GM12872 (cell line): Measurements from ENCODE around the gene GCSAML.

Experiments
- TF ChIP-seq, protein P1 (sequence below): IDR thresholded peaks from 3 replicates; pipeline ENCODE4 v1.5.1; 2011; ENCODE audit warnings: low read depth, mild to moderate bottlenecking, low read length, moderate library complexity; ENCODE audit not compliant: insufficient read depth

GCSAML gene

DNA sequence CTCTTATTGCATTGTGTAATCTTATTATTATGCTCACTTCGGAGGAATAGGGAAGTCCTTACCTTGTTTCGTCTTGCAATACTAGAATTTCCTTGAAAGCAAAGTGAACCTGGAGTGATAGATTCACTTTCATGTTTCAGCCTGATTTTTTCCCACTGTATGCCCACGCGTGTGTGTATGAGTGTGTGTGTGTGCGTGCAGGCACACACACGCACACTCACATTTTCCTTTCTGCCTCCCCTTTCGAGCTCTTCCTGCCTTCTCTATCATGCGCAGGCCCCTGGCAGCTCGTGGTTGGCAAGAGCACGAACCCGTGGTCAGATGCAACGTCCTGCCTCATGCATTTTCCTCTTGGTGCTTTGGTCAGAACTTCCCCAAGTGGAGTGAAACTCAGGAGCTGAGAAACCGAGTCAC is at the start of gene GCSAML:
GCSAML (plus strand) TSS at position 366 of the 414 bp plus-strand sequence. CDS start 58 bp downstream, outside the sequence.
- TF ChIP-seq, protein P1, sequence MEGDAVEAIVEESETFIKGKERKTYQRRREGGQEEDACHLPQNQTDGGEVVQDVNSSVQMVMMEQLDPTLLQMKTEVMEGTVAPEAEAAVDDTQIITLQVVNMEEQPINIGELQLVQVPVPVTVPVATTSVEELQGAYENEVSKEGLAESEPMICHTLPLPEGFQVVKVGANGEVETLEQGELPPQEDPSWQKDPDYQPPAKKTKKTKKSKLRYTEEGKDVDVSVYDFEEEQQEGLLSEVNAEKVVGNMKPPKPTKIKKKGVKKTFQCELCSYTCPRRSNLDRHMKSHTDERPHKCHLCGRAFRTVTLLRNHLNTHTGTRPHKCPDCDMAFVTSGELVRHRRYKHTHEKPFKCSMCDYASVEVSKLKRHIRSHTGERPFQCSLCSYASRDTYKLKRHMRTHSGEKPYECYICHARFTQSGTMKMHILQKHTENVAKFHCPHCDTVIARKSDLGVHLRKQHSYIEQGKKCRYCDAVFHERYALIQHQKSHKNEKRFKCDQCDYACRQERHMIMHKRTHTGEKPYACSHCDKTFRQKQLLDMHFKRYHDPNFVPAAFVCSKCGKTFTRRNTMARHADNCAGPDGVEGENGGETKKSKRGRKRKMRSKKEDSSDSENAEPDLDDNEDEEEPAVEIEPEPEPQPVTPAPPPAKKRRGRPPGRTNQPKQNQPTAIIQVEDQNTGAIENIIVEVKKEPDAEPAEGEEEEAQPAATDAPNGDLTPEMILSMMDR: no peak

DNA sequence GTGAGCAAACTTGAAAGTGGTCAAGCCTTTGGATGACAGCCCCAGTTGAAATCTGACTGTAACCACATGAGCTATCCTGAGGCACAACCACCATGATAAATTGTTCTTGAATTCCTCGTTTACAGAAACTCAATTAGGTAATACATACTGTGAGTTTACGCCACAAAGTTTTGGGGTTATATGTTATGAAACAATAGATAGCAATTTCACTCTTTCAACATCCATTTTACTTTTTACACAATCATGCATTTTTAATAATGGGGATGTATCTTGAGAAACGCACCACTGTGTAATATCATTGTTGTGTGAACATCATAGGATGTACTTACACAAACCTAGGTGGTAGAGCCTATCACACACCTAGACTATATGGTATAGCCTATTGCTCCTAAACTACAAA is 48.1 kb upstream of the GCSAML start:
- TF ChIP-seq, protein P1: no peak

DNA sequence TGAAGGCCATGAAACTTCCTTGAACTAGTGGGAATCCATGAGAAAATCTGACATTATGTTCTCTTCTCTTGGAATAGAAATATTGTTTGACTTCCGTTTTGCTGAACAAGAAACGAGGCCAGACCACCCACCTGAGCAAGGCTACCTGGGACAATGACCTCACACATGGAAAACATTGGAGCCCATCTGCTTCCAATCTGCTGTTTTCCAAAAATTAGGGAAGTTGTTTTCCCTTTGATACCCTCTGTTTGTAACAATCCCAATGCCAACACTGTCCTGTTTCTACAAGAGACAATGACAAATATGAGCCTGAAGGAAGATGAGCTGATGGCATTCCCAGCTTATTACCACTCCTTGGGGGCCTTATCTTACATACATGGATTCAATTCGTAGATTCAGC is 42.1 kb upstream of the GCSAML start:
- TF ChIP-seq, protein P1: no peak

DNA sequence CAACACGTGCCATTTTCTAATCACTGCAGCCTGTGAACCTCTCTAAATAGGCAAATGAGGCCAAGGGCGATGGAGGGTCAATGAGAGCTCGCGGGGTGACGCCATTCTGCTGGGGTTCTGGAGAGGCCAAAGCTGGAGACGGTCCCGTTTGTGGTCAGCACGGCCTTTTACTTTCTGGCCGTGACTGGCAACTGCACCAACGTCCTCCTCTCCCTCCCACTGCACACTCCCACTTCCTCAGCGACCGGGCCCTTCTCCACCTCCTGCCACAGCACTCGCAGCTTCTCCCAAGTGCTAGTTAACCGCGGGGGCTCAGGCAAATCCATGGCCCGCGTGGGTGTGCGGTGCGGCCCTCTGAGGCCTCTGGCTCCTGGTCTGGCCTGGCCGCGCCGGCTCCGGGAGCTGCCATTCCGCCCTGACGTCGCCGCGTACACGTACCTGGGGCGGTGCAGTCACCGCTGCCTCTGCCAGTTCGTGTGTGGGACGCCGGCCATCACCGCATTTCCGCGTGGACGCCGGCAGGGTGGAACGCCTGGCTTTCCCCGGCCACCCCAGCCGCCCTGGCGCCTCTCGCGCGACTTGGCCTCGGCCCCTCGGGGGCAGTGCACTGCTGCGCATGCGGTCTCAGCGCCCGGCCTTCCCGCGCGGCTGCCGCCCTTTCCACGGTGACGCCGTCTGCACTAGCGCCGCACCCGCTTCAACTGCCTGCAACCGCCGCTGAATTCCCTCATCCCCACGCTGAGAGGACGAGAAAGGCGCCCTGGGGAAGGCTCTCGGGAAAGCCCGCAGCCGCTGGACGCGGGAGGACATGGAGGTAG is 30.9 kb upstream of the GCSAML start:
- TF ChIP-seq, protein P1: no peak

DNA sequence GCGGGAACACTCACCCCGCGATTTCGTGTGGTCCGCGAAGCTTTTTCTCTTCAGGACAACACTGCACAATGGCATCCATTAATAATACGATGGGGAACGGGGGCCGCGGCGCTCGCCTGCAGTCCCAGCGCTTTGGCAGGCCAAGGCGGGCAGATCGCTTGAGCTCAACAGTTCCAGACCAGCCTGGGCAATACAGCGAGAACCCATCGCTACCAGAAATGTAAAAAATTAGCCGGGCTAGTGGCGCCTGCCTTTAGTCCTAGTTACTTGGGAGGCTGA is 30.4 kb upstream of the GCSAML start:
- TF ChIP-seq, protein P1: no peak

DNA sequence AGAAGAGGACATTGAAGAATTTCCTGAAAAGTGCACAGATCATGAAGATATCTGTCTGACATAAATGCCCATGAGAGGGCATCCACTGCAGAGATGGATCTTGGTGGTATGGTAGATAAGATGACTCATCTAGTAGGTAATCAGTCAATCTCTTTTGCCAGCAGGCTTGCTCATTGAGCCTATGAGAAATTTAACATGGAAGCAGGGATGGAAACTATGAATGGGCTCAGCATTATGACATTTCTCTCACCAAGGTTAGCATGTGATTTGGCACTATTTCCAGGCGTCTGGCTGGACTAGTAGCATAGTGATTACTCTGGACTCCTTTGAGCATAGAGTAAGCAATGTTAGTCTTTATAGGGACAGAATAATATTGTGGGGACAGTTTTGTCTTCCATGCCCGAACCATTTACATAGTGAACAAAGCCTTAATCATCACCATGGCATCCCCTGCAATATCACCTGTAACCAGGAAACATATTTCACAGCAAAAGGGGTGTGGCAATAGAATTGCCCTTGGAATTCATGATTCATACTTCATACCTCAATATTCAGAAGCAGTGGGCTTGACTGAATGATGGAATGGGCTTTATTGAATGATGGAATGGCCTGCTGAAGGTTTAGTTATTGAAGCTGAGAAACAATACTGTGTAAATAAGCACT is 20.0 kb upstream of the GCSAML start:
- TF ChIP-seq, protein P1: no peak

DNA sequence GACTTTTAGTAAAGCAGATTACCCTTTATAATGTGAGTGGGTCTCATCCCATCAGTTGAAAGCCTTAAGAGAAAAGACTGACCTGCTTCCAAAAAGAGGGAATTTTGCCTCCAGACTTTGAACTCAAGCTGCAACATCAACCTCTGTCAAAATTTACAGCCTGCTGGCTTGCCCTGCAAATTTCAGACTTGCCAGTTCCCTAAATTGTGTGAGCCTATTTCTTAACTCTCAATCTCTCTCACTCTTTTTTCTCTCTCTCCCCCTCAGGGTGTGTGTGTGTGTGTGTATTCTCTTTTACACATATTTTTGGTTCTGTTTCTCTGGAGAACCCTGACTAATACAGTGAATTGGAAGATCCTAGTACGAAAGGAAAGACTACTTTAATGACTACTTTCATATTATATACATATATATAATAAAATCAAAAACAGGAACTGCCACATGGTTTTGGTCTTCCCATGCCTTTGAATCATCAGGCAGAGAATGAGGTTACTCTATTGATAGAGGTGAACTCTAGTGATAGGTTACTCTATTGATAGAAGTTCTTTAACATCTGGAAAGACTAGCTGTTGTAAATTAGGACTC is 19.1 kb upstream of the GCSAML start:
- TF ChIP-seq, protein P1: no peak
